Left lung (tissue), 14 donors: ENCODE data around the gene DLX6. TPM values are rescaled to one million over a fixed set of nuclear protein-coding genes. Genes with fewer than 3 reads are reported as not detected.

ENCODE experiments used
- ATAC-seq: fragments of 200-7000 bp; cut with Tn5 transposase; one replicate; pipeline ENCODE4 v1.9.1; 2020; ENCODE audit warnings: moderate library complexity
- DNase-seq, 4 donors: peaks; one replicate each; pipeline ENCODE4 v3.0.0-alpha.2; 2013 to 2020
- H3K27ac ChIP-seq, 2 donors: fragments of 200-600 bp; sonication (generic) in 1 of 2; one replicate each; pipeline versions ENCODE4 v1.5.0 to v1.8.0; 2020 to 2021
- H3K27me3 ChIP-seq, 2 donors: fragments of 200-600 bp; sonication (generic) in 1 of 2; one replicate each; pipeline versions ENCODE4 v1.5.0 to v1.8.0; 2020 to 2021
- H3K36me3 ChIP-seq, 2 donors: fragments of 200-600 bp; sonication (generic) in 1 of 2; one replicate each; pipeline versions ENCODE4 v1.5.0 to v1.8.0; 2020 to 2021
- H3K4me1 ChIP-seq, 2 donors: fragments of 200-600 bp; one replicate each; pipeline ENCODE4 v1.8.0; 2021
- H3K4me3 ChIP-seq, 2 donors: fragments of 200-600 bp; sonication (generic) in 1 of 2; one replicate each; pipeline versions ENCODE4 v1.5.0 to v1.8.0; 2020 to 2021; ENCODE audit warnings: mild to moderate bottlenecking in 1 of 2
- H3K9me3 ChIP-seq, 2 donors: fragments of 200-600 bp; sonication (generic) in 1 of 2; one replicate each; pipeline versions ENCODE4 v1.5.0 to v1.8.0; 2020 to 2021
- CTCF ChIP-seq, 2 donors: fragments of 200-600 bp; sonication (generic) in 1 of 2; IDR thresholded peaks; one replicate each; pipeline versions ENCODE4 v1.5.0 to v1.8.0; 2021; ENCODE audit warnings: antibody characterized with exemption in 2 of 2
- intact Hi-C, 2 donors: fragments of 100-400 bp; cut with DNase I; formaldehyde crosslinking; loops; one replicate each; pipeline versions ENCODE4 v1.11.2 to v1.14.2; 2022
- long read RNA-seq, 12 donors: library from polyadenylated mRNA in 2 of 12; unstranded in 2 of 12; transcript quantifications; one replicate each; pipeline ENCODE4 v2.0.0 and lab custom pipeline, GENCODE V29; 2019 to 2026
- polyA plus RNA-seq, 6 donors: library from polyadenylated mRNA; unstranded; fragments of 120-200 nt; gene quantifications; one replicate each; pipeline ENCODE4 v1.2.1, GENCODE V29; 2013; ENCODE audit not compliant: insufficient read length in 6 of 6
- total RNA-seq, 2 donors: library from RNA; stranded (reverse); fragmentation: NEBNext Ultra II Directional; extraction: Animal tissue kit (Norgen Biotek cat#: 25700); gene quantifications; one replicate each; pipeline ENCODE4 v1.2.1, GENCODE V29; 2021
- donor health status: DM: no; HTN: yes; CAD: no.
- donor health status: DM: no; HTN: no; CAD: no.

The DLX6 gene
- total RNA-seq = not detected
- under 1 TPM in 1 of 6 donors, not detected in 5; 0.14 TPM for polyA plus RNA-seq
- long read RNA-seq, donor 1 = 0 reads
- long read RNA-seq, donor 2 = 0 reads
- long read RNA-seq, donor 3 = 0 reads
- long read RNA-seq, donor 4 = 0 reads
- long read RNA-seq, donor 5 = 0 reads
- long read RNA-seq, donor 6 = 0 reads
- long read RNA-seq, donor 7 = 0 reads
- long read RNA-seq, donor 8 = 0 reads
- long read RNA-seq, donor 9 = 0 reads
- long read RNA-seq, donor 10 = 0 reads
- long read RNA-seq, donor 11 = 0 reads
- long read RNA-seq, donor 12 = 0 reads

- no peak for TF ChIP-seq CTCF (IDR thresholded peaks at IDR 0.05)
- DNase-seq = peak in 2 of 4 donors; percentile 33 to 59
Measured at GRCh38 chr7:97005183-97006054, at the start of gene DLX6. DLX6 (plus strand) TSS chr7:97005553; CDS start chr7:97005978, 425 bp downstream.

GRCh38 chr7:96959135-96959534 is 46.2 kb upstream of the DLX6 start:
- no peak overlapping the region for H3K27ac ChIP-seq
- DNase-seq (no peak), ATAC-seq (no peak)
- H3K9me3 ChIP-seq = no peaks in the 10 kb centered on the region
- no peak for TF ChIP-seq CTCF (IDR thresholded peaks at IDR 0.05)
- intact Hi-C loops = no loop called here
- H3K36me3 ChIP-seq = no peaks in the 10 kb centered on the region
- peaks cover 0 to 4% of the 10 kb centered on the region in 2 donors for H3K27me3 ChIP-seq
- no peak overlapping the region for H3K4me3 ChIP-seq
- H3K4me1 ChIP-seq = no peaks in the 10 kb centered on the region

More at GRCh38 chr7:97005183-97006054, at the start of gene DLX6:
- no peak within 1 kb of the TSS for H3K27ac ChIP-seq
- intact Hi-C loops = no loop called here
- no peaks in the 10 kb centered on the region for H3K36me3 ChIP-seq
- H3K4me1 ChIP-seq = peaks cover 0 to 22% of the 10 kb centered on the region in 2 donors
- H3K9me3 ChIP-seq = no peaks in the 10 kb centered on the region
- peak within 1 kb of the TSS; percentile 2 to 19 for H3K4me3 ChIP-seq
- peaks cover 98 to 100% of the 10 kb centered on the region in 2 donors for H3K27me3 ChIP-seq
- ATAC-seq = no peak

- H3K36me3 ChIP-seq = no peaks in the 10 kb centered on the region
- intact Hi-C loops = no loop called here
- no peaks in the 10 kb centered on the region for H3K9me3 ChIP-seq
- no peak overlapping the region for H3K27ac ChIP-seq
- no peak for ATAC-seq
- no peak overlapping the region for H3K4me3 ChIP-seq
- DNase-seq = peak in 1 of 4 donors; percentile 19
- no peaks in the 10 kb centered on the region for H3K4me1 ChIP-seq
- TF ChIP-seq CTCF (IDR thresholded peaks at IDR 0.05) = no peak
- H3K27me3 ChIP-seq = peaks cover 0 to 12% of the 10 kb centered on the region in 2 donors
Measured at GRCh38 chr7:96962221-96962885, 43.0 kb upstream of the DLX6 start.

- ATAC-seq (no peak), DNase-seq (no peak)
- H3K27me3 ChIP-seq = peaks cover 0 to 24% of the 10 kb centered on the region in 2 donors
- H3K9me3 ChIP-seq = no peaks in the 10 kb centered on the region
- intact Hi-C loops = no loop called here
- no peak overlapping the region for H3K27ac ChIP-seq
- H3K36me3 ChIP-seq = no peaks in the 10 kb centered on the region
- H3K4me1 ChIP-seq = no peaks in the 10 kb centered on the region
- TF ChIP-seq CTCF (IDR thresholded peaks at IDR 0.05) = no peak
- H3K4me3 ChIP-seq = no peak overlapping the region
Measured at GRCh38 chr7:96968981-96969380, 36.4 kb upstream of the DLX6 start.
